WTC11 (cell line): ENCODE measurements around the gene GALE. TPM values are rescaled to one million over a fixed set of nuclear protein-coding genes. Genes with fewer than 3 reads are reported as not detected.

Experiments
- ATAC-seq: fragments of 200-7000 bp; cut with Tn5 transposase; 2 replicates; pipeline ENCODE4 v1.10.0; 2021; ENCODE audit warnings: mild to moderate bottlenecking, moderate library complexity
- CTCF ChIA-PET: fragments of 300-600 bp; sonication (Branson Sonifier 250); formaldehyde crosslinking; loops from one replicate; lab custom pipeline; 2021; ENCODE audit warnings: antibody characterized with exemption; lab: Charles Lee
- POLR2A ChIA-PET: fragments of 350-600 bp; sonication (Branson Sonifier 250); formaldehyde crosslinking; loops from one replicate; lab custom pipeline; 2021; ENCODE audit warnings: antibody characterized with exemption; lab: Charles Lee
- DNase-seq: peaks from one replicate; pipeline ENCODE4 v3.0.0; 2021; ENCODE audit warnings: low spot score
- H3K27ac Mint-ChIP-seq: 2 replicates; pipeline ENCODE4 v1.8.0; 2021; ENCODE audit warnings: mixed read lengths
- H3K27me3 Mint-ChIP-seq: 2 replicates; pipeline ENCODE4 v1.8.0; 2021; ENCODE audit warnings: low read depth, mild to moderate bottlenecking, moderate library complexity, mixed read lengths
- H3K36me3 Mint-ChIP-seq: 2 replicates; pipeline ENCODE4 v1.8.0; 2021; ENCODE audit warnings: mixed read lengths
- H3K4me1 Mint-ChIP-seq: 2 replicates; pipeline ENCODE4 v1.8.0; 2022; ENCODE audit warnings: mixed read lengths
- H3K4me3 Mint-ChIP-seq: 2 replicates; pipeline ENCODE4 v1.8.0; 2021; ENCODE audit warnings: mild to moderate bottlenecking, moderate library complexity, mixed read lengths
- H3K9me3 Mint-ChIP-seq: 2 replicates; pipeline ENCODE4 v1.8.0; 2021; ENCODE audit warnings: mixed read lengths
- AFF4 ChIP-seq: sonication (generic); formaldehyde crosslinking; IDR thresholded peaks from 2 replicates; pipeline ENCODE4 v1.8.1; 2023; ENCODE audit warnings: mild to moderate bottlenecking, missing genetic modification reagents, borderline replicate concordance
- GRHL2 ChIP-seq: fragments of 250-450 bp; sonication (Bioruptor Pico); IDR thresholded peaks from 2 replicates; pipeline ENCODE4 v1.8.0; 2022; ENCODE audit warnings: mild to moderate bottlenecking, moderate library complexity; ENCODE audit not compliant: insufficient replicate concordance, severe bottlenecking
- HMGA2 ChIP-seq: fragments of 250-450 bp; sonication (Bioruptor Pico); IDR thresholded peaks from 2 replicates; pipeline ENCODE4 v1.4.0; 2021; ENCODE audit warnings: mild to moderate bottlenecking, moderate library complexity
- IRF2 ChIP-seq: sonication (generic); formaldehyde crosslinking; IDR thresholded peaks from 2 replicates; pipeline ENCODE4 v1.8.0; 2022; ENCODE audit warnings: low read depth, missing genetic modification reagents, borderline replicate concordance
- JUN ChIP-seq: sonication (generic); formaldehyde crosslinking; IDR thresholded peaks from 2 replicates; pipeline ENCODE4 v1.8.0; 2023; ENCODE audit warnings: mild to moderate bottlenecking, missing genetic modification reagents
- NFE2L1 ChIP-seq: sonication (generic); formaldehyde crosslinking; IDR thresholded peaks from 2 replicates; pipeline ENCODE4 v1.8.1; 2023; ENCODE audit warnings: missing genetic modification reagents
- NFYB ChIP-seq: sonication (generic); formaldehyde crosslinking; conservative IDR thresholded peaks from 2 replicates; pipeline ENCODE4 v1.8.0; 2022; ENCODE audit warnings: low read depth, missing genetic modification reagents
- PRDM15 ChIP-seq: sonication (generic); formaldehyde crosslinking; IDR thresholded peaks from 2 replicates; pipeline ENCODE4 v1.8.0; 2022; ENCODE audit warnings: missing genetic modification reagents
- RELA ChIP-seq: sonication (generic); formaldehyde crosslinking; IDR thresholded peaks from 2 replicates; pipeline ENCODE4 v1.8.1; 2022; ENCODE audit warnings: missing genetic modification reagents, mild to moderate bottlenecking, borderline replicate concordance
- RORB ChIP-seq: fragments of 250-450 bp; sonication (Bioruptor Pico); IDR thresholded peaks from 2 replicates; pipeline ENCODE4 v1.9.0; 2021; ENCODE audit warnings: mild to moderate bottlenecking
- SMAD3 ChIP-seq: sonication (generic); formaldehyde crosslinking; IDR thresholded peaks from 2 replicates; pipeline ENCODE4 v1.8.0; 2022; ENCODE audit warnings: missing genetic modification reagents, mild to moderate bottlenecking, borderline replicate concordance
- ZBTB21 ChIP-seq: sonication (generic); formaldehyde crosslinking; IDR thresholded peaks from 2 replicates; pipeline ENCODE4 v1.8.1; 2023; ENCODE audit warnings: mild to moderate bottlenecking, missing genetic modification reagents, borderline replicate concordance
- ZNF423 ChIP-seq: fragments of 250-450 bp; sonication (Bioruptor Pico); IDR thresholded peaks from 2 replicates; pipeline ENCODE4 v2.1.2; 2022; ENCODE audit warnings: mild to moderate bottlenecking, moderate library complexity
- ZSCAN18 ChIP-seq: fragments of 250-450 bp; sonication (Bioruptor Pico); IDR thresholded peaks from 2 replicates; pipeline ENCODE4 v2.1.2; 2022; ENCODE audit warnings: mild to moderate bottlenecking, moderate library complexity
- total RNA-seq: library from RNA; stranded (reverse); gene quantifications from 3 replicates; pipeline ENCODE4 v1.2.3, GENCODE V29; 2021
- TF ChIP-seq, protein P1 (sequence below): fragments of 250-450 bp; sonication (Bioruptor Pico); IDR thresholded peaks from 2 replicates; pipeline ENCODE4 v1.9.0; 2021; ENCODE audit warnings: mild to moderate bottlenecking, borderline replicate concordance
- TF ChIP-seq, protein P2 (sequence below): sonication (generic); formaldehyde crosslinking; IDR thresholded peaks from 2 replicates; pipeline ENCODE4 v1.8.1; 2023; ENCODE audit warnings: mild to moderate bottlenecking, missing genetic modification reagents, moderate library complexity
- TF ChIP-seq, protein P3 (sequence below): sonication (generic); formaldehyde crosslinking; IDR thresholded peaks from 2 replicates; pipeline ENCODE4 v1.8.0; 2022; ENCODE audit warnings: mild to moderate bottlenecking, missing genetic modification reagents

Gene GALE
- total RNA-seq, 1 experiment from 2014 or later = 30.3 TPM

- no peak overlapping the region for H3K4me3 Mint-ChIP-seq
- H3K27ac Mint-ChIP-seq = no peak overlapping the region
- ATAC-seq = no peak
- no peak for DNase-seq
- peaks cover 15% of the 10 kb centered on the region for H3K4me1 Mint-ChIP-seq
- H3K36me3 Mint-ChIP-seq = peaks cover 43% of the 10 kb centered on the region
- POLR2A ChIA-PET = interaction anchor here (0.5 kb wide), 1 partner anchor 17 kb away, joined by 3 read pairs; no protein-coding TSS in a partner anchor
- no peaks in the 10 kb centered on the region for H3K9me3 Mint-ChIP-seq
- CTCF ChIA-PET = interaction anchor here (1.6 to 4.8 kb wide), 2 partner anchors 17 to 21 kb away, joined by 3 to 36 read pairs; no protein-coding TSS in a partner anchor
- no peak for TF ChIP-seq ZBTB21 (CRISPR knock-in tag)
- TF ChIP-seq NFE2L1 = no peak
- no peak for TF ChIP-seq PRDM15
- no peak for TF ChIP-seq RORB (CRISPR knock-in tag)
- TF ChIP-seq HMGA2 = no peak
- TF ChIP-seq SMAD3 = no peak
- TF ChIP-seq AFF4 (CRISPR knock-in tag) = no peak
- TF ChIP-seq ZSCAN18 (CRISPR knock-in tag) = no peak
- no peak for TF ChIP-seq NFYB (CRISPR knock-in tag)
- TF ChIP-seq, protein P1, sequence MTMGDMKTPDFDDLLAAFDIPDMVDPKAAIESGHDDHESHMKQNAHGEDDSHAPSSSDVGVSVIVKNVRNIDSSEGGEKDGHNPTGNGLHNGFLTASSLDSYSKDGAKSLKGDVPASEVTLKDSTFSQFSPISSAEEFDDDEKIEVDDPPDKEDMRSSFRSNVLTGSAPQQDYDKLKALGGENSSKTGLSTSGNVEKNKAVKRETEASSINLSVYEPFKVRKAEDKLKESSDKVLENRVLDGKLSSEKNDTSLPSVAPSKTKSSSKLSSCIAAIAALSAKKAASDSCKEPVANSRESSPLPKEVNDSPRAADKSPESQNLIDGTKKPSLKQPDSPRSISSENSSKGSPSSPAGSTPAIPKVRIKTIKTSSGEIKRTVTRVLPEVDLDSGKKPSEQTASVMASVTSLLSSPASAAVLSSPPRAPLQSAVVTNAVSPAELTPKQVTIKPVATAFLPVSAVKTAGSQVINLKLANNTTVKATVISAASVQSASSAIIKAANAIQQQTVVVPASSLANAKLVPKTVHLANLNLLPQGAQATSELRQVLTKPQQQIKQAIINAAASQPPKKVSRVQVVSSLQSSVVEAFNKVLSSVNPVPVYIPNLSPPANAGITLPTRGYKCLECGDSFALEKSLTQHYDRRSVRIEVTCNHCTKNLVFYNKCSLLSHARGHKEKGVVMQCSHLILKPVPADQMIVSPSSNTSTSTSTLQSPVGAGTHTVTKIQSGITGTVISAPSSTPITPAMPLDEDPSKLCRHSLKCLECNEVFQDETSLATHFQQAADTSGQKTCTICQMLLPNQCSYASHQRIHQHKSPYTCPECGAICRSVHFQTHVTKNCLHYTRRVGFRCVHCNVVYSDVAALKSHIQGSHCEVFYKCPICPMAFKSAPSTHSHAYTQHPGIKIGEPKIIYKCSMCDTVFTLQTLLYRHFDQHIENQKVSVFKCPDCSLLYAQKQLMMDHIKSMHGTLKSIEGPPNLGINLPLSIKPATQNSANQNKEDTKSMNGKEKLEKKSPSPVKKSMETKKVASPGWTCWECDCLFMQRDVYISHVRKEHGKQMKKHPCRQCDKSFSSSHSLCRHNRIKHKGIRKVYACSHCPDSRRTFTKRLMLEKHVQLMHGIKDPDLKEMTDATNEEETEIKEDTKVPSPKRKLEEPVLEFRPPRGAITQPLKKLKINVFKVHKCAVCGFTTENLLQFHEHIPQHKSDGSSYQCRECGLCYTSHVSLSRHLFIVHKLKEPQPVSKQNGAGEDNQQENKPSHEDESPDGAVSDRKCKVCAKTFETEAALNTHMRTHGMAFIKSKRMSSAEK = no peak
- no peak for TF ChIP-seq IRF2 (CRISPR knock-in tag)
- TF ChIP-seq, protein P2, sequence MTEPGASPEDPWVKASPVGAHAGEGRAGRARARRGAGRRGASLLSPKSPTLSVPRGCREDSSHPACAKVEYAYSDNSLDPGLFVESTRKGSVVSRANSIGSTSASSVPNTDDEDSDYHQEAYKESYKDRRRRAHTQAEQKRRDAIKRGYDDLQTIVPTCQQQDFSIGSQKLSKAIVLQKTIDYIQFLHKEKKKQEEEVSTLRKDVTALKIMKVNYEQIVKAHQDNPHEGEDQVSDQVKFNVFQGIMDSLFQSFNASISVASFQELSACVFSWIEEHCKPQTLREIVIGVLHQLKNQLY = no peak
- no peak for TF ChIP-seq JUN (CRISPR knock-in tag)
- TF ChIP-seq RELA (CRISPR knock-in tag) = no peak
- no peak for TF ChIP-seq GRHL2 (CRISPR knock-in tag)
- TF ChIP-seq ZNF423 = no peak
- TF ChIP-seq, protein P3, sequence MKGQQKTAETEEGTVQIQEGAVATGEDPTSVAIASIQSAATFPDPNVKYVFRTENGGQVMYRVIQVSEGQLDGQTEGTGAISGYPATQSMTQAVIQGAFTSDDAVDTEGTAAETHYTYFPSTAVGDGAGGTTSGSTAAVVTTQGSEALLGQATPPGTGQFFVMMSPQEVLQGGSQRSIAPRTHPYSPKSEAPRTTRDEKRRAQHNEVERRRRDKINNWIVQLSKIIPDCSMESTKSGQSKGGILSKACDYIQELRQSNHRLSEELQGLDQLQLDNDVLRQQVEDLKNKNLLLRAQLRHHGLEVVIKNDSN = no peak
- no peaks in the 10 kb centered on the region for H3K27me3 Mint-ChIP-seq
These were observed 11.9 kb downstream of the GALE start for GRCh38 chr1:23788695-23789094.
